ENCODE data around the gene MYRIP. TPM values are rescaled to one million over a fixed set of nuclear protein-coding genes. Genes with fewer than 3 reads are reported as not detected.
"Not testable (repeated sequence)": the region's sequence is repeated elsewhere in the genome, so short reads cannot be mapped to it uniquely, and the experiment has no call there.

MYRIP gene
- total RNA-seq, 2 donors from 2014 or later: not detected

DNA sequence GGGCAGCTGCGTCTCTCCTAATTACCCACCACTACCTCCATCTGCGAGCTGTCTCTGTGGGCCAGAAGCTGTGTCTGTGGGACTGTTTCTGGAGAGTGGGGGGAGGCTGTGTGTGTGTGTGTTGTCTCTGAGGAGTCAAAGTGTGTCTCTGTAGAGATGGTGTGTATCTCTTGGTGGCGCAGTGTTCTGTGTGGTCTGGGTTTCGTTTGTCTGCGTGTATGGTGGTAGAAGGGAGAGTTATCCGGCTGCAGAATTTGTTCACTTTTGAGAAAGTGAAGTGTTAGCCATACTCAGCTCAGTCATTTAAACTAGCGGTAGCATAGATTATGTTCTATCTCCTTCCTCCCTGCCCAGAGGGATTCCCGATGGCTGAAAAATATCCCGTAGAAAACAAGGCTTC is 2.2 kb downstream of the MYRIP start:
- Mint-ChIP-seq H3K4me1 (peaks cover 12% of the 10 kb centered on the region), H3K4me3 (no peak overlapping the region), H3K27ac (no peak overlapping the region), H3K27me3 (peaks cover 68% of the 10 kb centered on the region), H3K36me3 (ENCODE audit: low read depth) (peaks cover 9% of the 10 kb centered on the region)
- no peak for ATAC-seq
- DNase-seq: no peak
- no peaks in the 10 kb centered on the region for H3K9me3 ChIP-seq (ENCODE audit: control insufficient read depth, low read length, poor library complexity, severe bottlenecking)

DNA sequence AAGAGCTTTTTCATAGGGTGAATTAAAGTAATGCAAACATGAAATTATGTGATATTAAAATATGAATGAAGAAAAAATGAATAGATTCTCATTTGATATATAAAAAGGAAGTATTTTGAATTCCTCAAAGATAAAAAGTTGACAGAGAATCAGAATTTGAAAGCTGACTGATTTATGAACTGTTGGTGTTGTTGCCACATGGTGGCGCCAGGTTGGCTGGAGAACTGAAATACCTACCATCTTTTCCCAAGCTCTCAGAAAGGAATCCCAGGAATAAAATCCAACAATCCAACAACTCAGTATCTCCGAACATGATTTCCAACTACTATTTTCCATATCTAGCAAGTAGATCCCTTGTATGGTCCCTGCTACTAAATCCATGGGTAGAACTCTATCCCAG is 3.1 kb downstream of the MYRIP start:
- ATAC-seq (no peak), DNase-seq (no peak)
- no peaks in the 10 kb centered on the region for H3K9me3 ChIP-seq (ENCODE audit: control insufficient read depth, low read length, poor library complexity, severe bottlenecking)
- Mint-ChIP-seq H3K27ac (no peak overlapping the region), H3K36me3 (ENCODE audit: low read depth) (peaks cover 9% of the 10 kb centered on the region), H3K4me1 (peaks cover 12% of the 10 kb centered on the region), H3K27me3 (peaks cover 58% of the 10 kb centered on the region), H3K4me3 (no peak overlapping the region)

DNA sequence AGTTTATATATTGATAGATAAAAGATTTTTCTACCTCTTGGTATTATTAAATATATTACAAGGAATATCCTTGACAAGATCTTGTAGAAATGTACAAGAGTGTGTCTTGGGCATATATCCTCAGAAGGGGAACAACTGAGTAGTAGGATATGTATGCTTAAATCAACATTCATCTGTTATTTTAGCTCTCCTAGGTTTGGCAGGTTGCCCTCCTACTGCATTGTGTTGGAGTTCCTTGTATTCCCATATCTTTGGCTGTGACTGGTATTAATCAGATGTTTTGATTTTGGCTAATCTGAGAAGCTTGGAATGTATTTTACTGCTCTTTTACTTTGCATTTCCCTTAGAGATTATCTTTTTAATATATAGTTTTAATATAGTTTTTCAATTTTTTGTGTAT is 4.6 kb downstream of the MYRIP start:
- Mint-ChIP-seq H3K4me3 (no peak overlapping the region), H3K4me1 (peaks cover 8% of the 10 kb centered on the region), H3K27ac (no peak overlapping the region), H3K36me3 (ENCODE audit: low read depth) (peaks cover 5% of the 10 kb centered on the region), H3K27me3 (peaks cover 44% of the 10 kb centered on the region)
- no peak for ATAC-seq
- no peaks in the 10 kb centered on the region for H3K9me3 ChIP-seq (ENCODE audit: control insufficient read depth, low read length, poor library complexity, severe bottlenecking)
- no peak for DNase-seq

DNA sequence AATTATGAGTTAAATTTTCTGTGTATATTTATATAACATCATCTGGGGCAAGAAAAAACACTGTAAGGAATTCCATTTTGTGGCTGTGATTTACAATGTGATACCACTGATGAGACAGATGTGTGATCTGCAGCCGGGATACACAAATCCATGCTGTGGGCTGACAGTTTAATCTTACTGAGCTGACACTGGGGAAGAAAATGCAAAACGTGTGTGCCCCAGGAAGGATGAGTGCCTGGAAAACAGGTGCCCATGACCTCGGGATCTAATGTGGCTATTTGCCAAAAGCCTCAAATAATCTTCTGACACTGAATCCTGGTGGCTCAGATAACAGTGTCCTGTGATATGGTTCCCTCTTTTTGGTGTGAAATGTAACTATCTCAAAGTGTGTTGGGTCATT is 10.5 kb downstream of the MYRIP start:
- no peak for DNase-seq
- H3K9me3 ChIP-seq (ENCODE audit: control insufficient read depth, low read length, poor library complexity, severe bottlenecking): no peaks in the 10 kb centered on the region
- Mint-ChIP-seq H3K4me3 (no peak overlapping the region), H3K4me1 (no peaks in the 10 kb centered on the region), H3K27ac (no peak overlapping the region), H3K27me3 (peaks cover 10% of the 10 kb centered on the region), H3K36me3 (ENCODE audit: low read depth) (no peaks in the 10 kb centered on the region)
- no peak for ATAC-seq

DNA sequence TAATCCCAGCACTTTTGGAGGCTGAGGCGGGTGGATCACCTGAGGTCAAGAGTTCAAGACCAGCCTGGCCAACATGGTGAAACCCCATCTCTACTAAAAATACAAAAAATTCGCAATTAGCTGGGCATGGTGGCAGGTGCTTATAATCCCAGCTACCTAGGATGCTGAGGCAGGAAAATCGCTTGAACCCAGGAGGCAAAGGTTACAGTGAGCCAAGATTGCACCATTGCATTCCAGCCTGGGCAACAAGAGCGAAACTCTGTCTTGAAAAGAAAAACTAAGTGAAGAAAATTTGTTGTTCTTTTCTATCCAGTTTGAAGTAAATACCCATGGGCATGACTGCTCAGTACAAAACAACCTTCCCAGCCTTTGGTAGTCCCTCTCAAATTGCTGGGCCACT is 24.4 kb downstream of the MYRIP start:
- not testable (repeated sequence) for H3K4me3 Mint-ChIP-seq, H3K27me3 Mint-ChIP-seq, DNase-seq

DNA sequence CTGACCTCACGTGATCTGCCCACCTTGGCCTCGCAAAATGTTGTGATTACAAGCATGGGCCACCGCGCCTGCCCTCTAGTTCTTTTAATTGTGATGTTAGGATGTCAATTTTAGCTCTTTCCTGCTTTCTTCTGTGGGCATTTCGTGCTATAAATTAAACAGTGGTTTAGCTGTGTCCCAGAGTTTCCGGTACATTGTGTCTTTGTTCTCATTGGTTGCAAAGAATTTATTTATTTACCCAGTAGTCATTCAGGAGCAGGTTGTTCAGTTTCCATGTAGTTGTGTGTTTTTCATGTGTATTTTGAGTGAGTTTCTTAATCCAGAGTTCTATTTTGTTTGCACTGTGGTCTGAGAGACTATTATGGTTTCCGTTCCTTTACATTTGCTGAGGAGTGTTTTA is 30.1 kb downstream of the MYRIP start:
- Mint-ChIP-seq H3K27me3 (no peaks in the 10 kb centered on the region), H3K36me3 (ENCODE audit: low read depth) (no peaks in the 10 kb centered on the region), H3K4me1 (no peaks in the 10 kb centered on the region), H3K27ac (no peak overlapping the region), H3K4me3 (no peak overlapping the region)
- no peaks in the 10 kb centered on the region for H3K9me3 ChIP-seq (ENCODE audit: control insufficient read depth, low read length, poor library complexity, severe bottlenecking)
- no peak for ATAC-seq
- DNase-seq: no peak

More for the DNA sequence above, 24.4 kb downstream of the MYRIP start:
- not testable (repeated sequence) for H3K27ac Mint-ChIP-seq; H3K9me3 ChIP-seq (ENCODE audit: control insufficient read depth, low read length, poor library complexity, severe bottlenecking); H3K36me3 Mint-ChIP-seq (ENCODE audit: low read depth); H3K4me1 Mint-ChIP-seq; ATAC-seq

DNA sequence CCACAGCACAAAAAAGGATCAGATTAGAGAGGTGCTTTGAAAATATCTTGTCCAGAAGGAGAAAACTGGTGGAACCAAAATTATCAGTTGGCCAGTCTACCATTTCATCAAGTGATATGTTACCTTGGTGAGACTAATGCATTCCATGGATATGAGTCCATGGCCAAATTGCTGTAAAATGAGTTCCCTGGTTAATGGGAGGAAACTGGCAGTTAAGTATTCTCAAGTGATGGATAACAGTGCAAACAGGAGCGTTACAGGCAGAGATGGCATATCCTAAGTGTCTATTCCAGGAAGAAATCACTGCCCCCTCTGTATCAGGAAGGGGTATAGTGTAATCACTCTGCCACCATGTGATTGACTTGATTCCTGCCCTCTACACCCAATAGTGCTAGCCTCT is 34.0 kb downstream of the MYRIP start:
- no peak for DNase-seq

DNA sequence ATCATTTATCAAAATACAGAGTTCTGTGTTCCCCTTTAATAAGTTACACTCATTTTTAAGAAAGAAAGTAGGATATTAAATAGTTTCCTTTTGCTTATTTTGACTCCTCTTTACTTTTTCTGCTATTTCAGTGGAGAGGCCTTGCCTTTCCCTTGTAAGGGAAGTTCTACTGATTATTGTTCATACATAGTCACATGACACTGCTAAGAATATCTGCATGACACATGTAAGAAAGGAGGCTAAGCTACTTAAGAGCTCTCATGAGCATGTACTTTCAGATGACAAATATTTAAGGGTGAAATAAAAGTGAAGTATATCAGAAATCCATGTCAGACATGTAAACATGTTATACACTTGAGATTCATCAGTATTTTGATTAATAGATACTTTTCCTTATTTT is 39.0 kb downstream of the MYRIP start:
- Mint-ChIP-seq H3K36me3 (ENCODE audit: low read depth) (no peaks in the 10 kb centered on the region), H3K27ac (no peak overlapping the region), H3K4me3 (no peak overlapping the region), H3K27me3 (no peaks in the 10 kb centered on the region), H3K4me1 (no peaks in the 10 kb centered on the region)
- ATAC-seq: no peak
- no peaks in the 10 kb centered on the region for H3K9me3 ChIP-seq (ENCODE audit: control insufficient read depth, low read length, poor library complexity, severe bottlenecking)
- no peak for DNase-seq

More for the DNA sequence above, 34.0 kb downstream of the MYRIP start:
- Mint-ChIP-seq H3K4me3 (no peak overlapping the region), H3K4me1 (no peaks in the 10 kb centered on the region), H3K36me3 (ENCODE audit: low read depth) (no peaks in the 10 kb centered on the region), H3K27me3 (no peaks in the 10 kb centered on the region), H3K27ac (no peak overlapping the region)
- no peak for ATAC-seq
- no peaks in the 10 kb centered on the region for H3K9me3 ChIP-seq (ENCODE audit: control insufficient read depth, low read length, poor library complexity, severe bottlenecking)

DNA sequence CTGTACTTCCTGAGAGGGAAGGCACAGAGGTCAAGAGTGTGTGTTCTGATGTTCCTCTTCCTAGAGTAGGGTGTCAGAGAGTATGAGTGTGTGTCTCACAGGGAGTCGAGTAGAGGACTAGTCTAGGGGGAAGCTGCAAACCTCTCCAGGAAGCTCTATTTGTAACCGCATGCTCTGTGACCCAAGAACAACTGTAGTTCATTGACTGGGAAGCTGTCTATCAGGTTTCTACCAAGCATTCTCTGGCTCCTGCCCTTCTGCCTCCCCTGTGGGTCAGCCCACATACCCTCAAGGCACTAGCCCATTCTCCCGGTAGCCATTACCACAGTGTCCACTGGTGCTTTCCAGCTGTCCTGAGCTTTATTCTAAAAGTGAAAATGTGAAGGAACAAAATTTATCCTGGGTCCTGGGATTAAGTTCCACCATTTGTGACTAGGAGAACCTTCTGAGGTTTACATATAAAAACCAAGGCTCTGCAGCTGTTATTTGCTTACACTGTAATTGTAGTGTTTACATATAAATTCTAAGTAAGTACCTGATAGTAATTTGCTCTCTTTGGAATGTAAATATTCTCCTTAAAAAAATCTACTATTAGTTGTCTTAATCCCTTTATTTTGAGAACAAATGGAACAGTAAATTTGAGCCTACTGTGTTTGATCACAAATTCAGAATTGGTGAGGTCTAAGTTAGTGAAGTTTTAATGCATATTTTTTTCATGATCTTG is 40.7 kb downstream of the MYRIP start:
- Mint-ChIP-seq H3K27ac (no peak overlapping the region), H3K4me3 (no peak overlapping the region), H3K4me1 (no peaks in the 10 kb centered on the region), H3K27me3 (no peaks in the 10 kb centered on the region), H3K36me3 (ENCODE audit: low read depth) (no peaks in the 10 kb centered on the region)
- H3K9me3 ChIP-seq (ENCODE audit: control insufficient read depth, low read length, poor library complexity, severe bottlenecking): no peaks in the 10 kb centered on the region
- no peak for ATAC-seq
- no peak for DNase-seq

DNA sequence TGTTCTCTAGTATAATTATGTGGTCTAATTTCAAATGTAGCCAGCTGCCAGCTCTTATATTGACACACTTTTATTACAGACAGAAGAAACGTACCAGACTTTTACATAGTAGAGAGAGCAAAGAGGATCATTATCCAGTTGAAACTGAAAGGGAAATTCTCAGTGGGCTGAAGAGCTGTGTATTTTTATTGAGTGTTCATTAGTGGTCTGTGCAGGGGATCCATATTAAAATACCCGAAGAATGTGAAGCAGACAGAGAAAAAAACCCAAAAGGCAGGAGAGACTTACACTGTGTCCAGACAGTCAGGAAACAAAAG is 41.3 kb downstream of the MYRIP start:
- H3K4me1 Mint-ChIP-seq: no peaks in the 10 kb centered on the region
- H3K9me3 ChIP-seq (ENCODE audit: control insufficient read depth, low read length, poor library complexity, severe bottlenecking): no peaks in the 10 kb centered on the region
- ATAC-seq (no peak), DNase-seq (no peak)
- H3K27me3 Mint-ChIP-seq: no peaks in the 10 kb centered on the region
- no peaks in the 10 kb centered on the region for H3K36me3 Mint-ChIP-seq (ENCODE audit: low read depth)
- no peak overlapping the region for H3K4me3 Mint-ChIP-seq
- no peak overlapping the region for H3K27ac Mint-ChIP-seq

DNA sequence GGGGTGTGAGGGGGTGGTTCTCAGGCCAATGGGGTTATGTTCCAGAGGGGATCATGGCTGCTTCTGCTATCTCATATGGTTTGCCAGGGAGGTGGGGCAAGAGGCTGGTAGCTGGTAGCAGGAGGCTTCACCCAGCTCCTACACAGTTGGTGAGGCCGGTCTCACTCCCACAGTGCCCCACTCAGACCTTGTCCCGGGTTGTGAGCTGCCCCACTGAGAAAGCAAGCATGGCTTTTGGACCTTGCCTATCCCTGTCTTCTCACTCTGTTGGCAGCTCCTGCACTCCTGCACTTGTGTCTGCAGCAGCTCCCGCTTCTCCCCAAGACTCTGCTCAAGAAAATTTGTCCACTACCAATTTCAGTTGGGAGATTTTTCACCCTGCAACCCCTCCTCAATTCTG is 46.1 kb downstream of the MYRIP start:
- no peak for ATAC-seq
- Mint-ChIP-seq H3K4me3 (no peak overlapping the region), H3K27me3 (no peaks in the 10 kb centered on the region)

DNA sequence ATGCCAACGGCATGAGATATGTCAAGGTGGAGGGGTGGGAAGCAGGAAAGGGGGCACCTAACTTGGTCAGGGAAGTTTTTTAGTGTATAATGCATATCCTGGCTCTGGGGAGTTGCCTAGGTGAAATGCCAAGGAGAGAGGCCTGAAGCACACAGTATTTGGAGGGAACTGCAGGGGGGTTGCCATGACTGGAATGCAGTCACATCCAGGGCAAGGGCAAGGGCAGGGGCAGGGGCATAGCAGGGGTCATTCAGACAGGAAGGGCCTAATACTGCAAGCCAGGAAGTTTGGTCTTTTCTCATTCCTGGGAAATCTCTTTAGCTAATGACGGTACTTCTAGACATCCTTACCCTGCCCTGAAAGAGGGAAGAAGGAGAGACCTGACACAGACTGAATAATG is 60.5 kb downstream of the MYRIP start:
- Mint-ChIP-seq H3K4me3 (no peak overlapping the region), H3K4me1 (no peaks in the 10 kb centered on the region), H3K27ac (no peak overlapping the region), H3K27me3 (no peaks in the 10 kb centered on the region), H3K36me3 (ENCODE audit: low read depth) (no peaks in the 10 kb centered on the region)
- H3K9me3 ChIP-seq (ENCODE audit: control insufficient read depth, low read length, poor library complexity, severe bottlenecking): no peaks in the 10 kb centered on the region
- ATAC-seq: no peak
- no peak for DNase-seq

More for the DNA sequence above, 46.1 kb downstream of the MYRIP start:
- no peaks in the 10 kb centered on the region for H3K9me3 ChIP-seq (ENCODE audit: control insufficient read depth, low read length, poor library complexity, severe bottlenecking)
- H3K27ac Mint-ChIP-seq: no peak overlapping the region
- H3K36me3 Mint-ChIP-seq (ENCODE audit: low read depth): no peaks in the 10 kb centered on the region
- H3K4me1 Mint-ChIP-seq: no peaks in the 10 kb centered on the region
- no peak for DNase-seq

DNA sequence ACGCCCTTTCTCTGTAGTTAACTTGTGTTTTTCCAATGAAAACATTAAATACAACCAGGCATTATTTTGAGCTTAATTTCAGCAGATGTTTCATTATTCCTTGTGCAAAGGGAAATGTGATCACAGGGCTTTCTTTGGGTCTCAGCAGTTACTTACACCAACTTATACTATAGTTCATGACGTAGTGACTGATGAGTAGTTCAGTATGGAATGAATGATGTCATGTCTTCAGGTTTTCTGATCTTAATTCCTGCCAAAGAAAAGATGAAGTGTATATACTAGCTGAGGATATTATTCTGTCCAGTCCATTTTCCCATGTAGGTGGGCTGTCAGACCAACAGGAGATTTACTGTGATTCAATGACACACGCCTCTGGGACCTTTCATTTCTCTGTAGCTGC is 61.3 kb downstream of the MYRIP start:
- H3K4me3 Mint-ChIP-seq: no peak overlapping the region
- no peaks in the 10 kb centered on the region for H3K4me1 Mint-ChIP-seq
- H3K27me3 Mint-ChIP-seq: no peaks in the 10 kb centered on the region
- H3K36me3 Mint-ChIP-seq (ENCODE audit: low read depth): no peaks in the 10 kb centered on the region
- DNase-seq (no peak), ATAC-seq (no peak)
- H3K9me3 ChIP-seq (ENCODE audit: control insufficient read depth, low read length, poor library complexity, severe bottlenecking): no peaks in the 10 kb centered on the region
- H3K27ac Mint-ChIP-seq: no peak overlapping the region

DNA sequence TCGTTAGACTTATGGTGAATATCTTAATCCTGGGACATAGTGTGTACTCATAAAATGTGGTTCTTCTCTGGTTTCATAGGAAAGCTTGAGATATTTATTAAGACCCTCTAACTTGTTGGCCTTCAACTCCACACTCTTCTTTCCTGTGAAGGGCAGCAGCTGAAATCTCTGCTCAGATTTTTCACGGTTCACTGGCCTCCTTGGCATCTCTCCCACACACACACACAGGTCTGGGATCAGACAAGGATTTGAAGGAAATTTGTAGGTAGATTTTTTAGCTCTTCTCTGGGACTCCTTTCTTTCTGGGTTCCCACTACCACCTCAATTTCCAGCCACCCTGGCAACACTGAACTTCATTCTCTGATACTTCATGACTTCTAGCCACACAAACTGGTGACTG is 70.2 kb downstream of the MYRIP start:
- no peak for DNase-seq
- ATAC-seq: no peak
- no peak overlapping the region for H3K4me3 Mint-ChIP-seq
- H3K4me1 Mint-ChIP-seq: no peaks in the 10 kb centered on the region
- no peaks in the 10 kb centered on the region for H3K36me3 Mint-ChIP-seq (ENCODE audit: low read depth)
- H3K9me3 ChIP-seq (ENCODE audit: control insufficient read depth, low read length, poor library complexity, severe bottlenecking): no peaks in the 10 kb centered on the region
- H3K27me3 Mint-ChIP-seq: no peaks in the 10 kb centered on the region
- no peak overlapping the region for H3K27ac Mint-ChIP-seq

Measured in T-helper 17 cell (primary cell).